ENCODE data around the gene TECPR1.

Gene TECPR1

GRCh38 chr7:98284335-98285036, 32.5 kb upstream of the TECPR1 start:
- CTCF ChIA-PET, result interaction anchor here (0.6 to 1.8 kb wide), 2 partner anchors 48 to 117 kb away, joined by 3 to 7 read pairs; partner anchors contain the start of gene BAIAP2L1
- peak overlapping the region; percentile 97 for H3K27ac ChIP-seq
- POLR2A ChIA-PET (ENCODE audit: low non-redundant PET), result no interaction called here
- DNase-seq (ENCODE audit: low spot score), result peak; percentile 69
- TF ChIP-seq CTCF (conservative IDR thresholded peaks at IDR 0.05; ENCODE audit: low read depth), result no peak

- ChIA-PET CTCF (no interaction called here), POLR2A (ENCODE audit: low non-redundant PET) (interaction anchor here (1.0 kb wide), 1 partner anchor 117 kb away, joined by 6 read pairs; the partner anchor contains the start of gene BAIAP2L1)
- H3K27ac ChIP-seq, result peak overlapping the region; percentile 97
- no peak for TF ChIP-seq CTCF (conservative IDR thresholded peaks at IDR 0.05; ENCODE audit: low read depth)
- DNase-seq (ENCODE audit: low spot score), result no peak
These were observed 31.8 kb upstream of the TECPR1 start for GRCh38 chr7:98283887-98284222.

GRCh38 chr7:98283127-98283886, 31.3 kb upstream of the TECPR1 start:
- ChIA-PET CTCF (no interaction called here), POLR2A (ENCODE audit: low non-redundant PET) (interaction anchor here (0.6 to 1.0 kb wide), 2 partner anchors 19 to 118 kb away, joined by 3 to 6 read pairs; partner anchors contain the start of gene BAIAP2L1)
- H3K27ac ChIP-seq, result peak overlapping the region; percentile 97
- no peak for TF ChIP-seq CTCF (conservative IDR thresholded peaks at IDR 0.05; ENCODE audit: low read depth)
- no peak for DNase-seq (ENCODE audit: low spot score)

- peak overlapping the region; percentile 97 for H3K27ac ChIP-seq
- ChIA-PET CTCF (no interaction called here), POLR2A (ENCODE audit: low non-redundant PET) (interaction anchor here (0.6 to 1.0 kb wide), 2 partner anchors 19 to 118 kb away, joined by 3 to 6 read pairs; partner anchors contain the start of gene BAIAP2L1)
- TF ChIP-seq CTCF (conservative IDR thresholded peaks at IDR 0.05; ENCODE audit: low read depth), result no peak
- DNase-seq (ENCODE audit: low spot score), result no peak
These were observed 30.7 kb upstream of the TECPR1 start for GRCh38 chr7:98282703-98283102.

GRCh38 chr7:98281757-98282606, 29.9 kb upstream of the TECPR1 start:
- POLR2A ChIA-PET (ENCODE audit: low non-redundant PET), result no interaction called here
- H3K27ac ChIP-seq, result peak overlapping the region; percentile 97
- no peak for DNase-seq (ENCODE audit: low spot score)
- CTCF ChIA-PET, result no interaction called here
- TF ChIP-seq CTCF (conservative IDR thresholded peaks at IDR 0.05; ENCODE audit: low read depth), result no peak
